Tibial nerve (tissue), 4 donors: ENCODE measurements around the gene DMRTC1.
"Not testable (repeated sequence)": the region's sequence is repeated elsewhere in the genome, so short reads cannot be mapped to it uniquely, and the experiment has no call there.

Experiments
- CTCF ChIP-seq, 5 experiments: fragments of 200-600 bp in 3 of 5; fragments of 450-650 bp in 2 of 5; sonication (generic) in 3 of 5; IDR thresholded peaks; one replicate each; pipeline ENCODE4 v1.5.1; 2016 to 2019; ENCODE audit warnings: antibody characterized with exemption in 5 of 5, mild to moderate bottlenecking in 3 of 5, moderate library complexity in 2 of 5
- EP300 ChIP-seq, 2 donors: sonication (generic); formaldehyde crosslinking; IDR thresholded peaks; one replicate each; pipeline ENCODE4 v1.6.1; 2017; ENCODE audit warnings: antibody characterized with exemption in 2 of 2, mild to moderate bottlenecking in 1 of 2
- POLR2A ChIP-seq, 2 donors: fragments of 450-650 bp; IDR thresholded peaks; one replicate each; pipeline ENCODE4 v1.6.1; 2017; ENCODE audit warnings: antibody characterized with exemption in 2 of 2, mild to moderate bottlenecking in 2 of 2, moderate library complexity in 2 of 2

GRCh38 chrX:72889740-72890139 is 53.9 kb downstream of the DMRTC1 start:
- TF ChIP-seq CTCF, POLR2A, EP300 (IDR thresholded peaks at IDR 0.05): not testable (repeated sequence)
